ENCODE data around the gene C16orf89.
"Not testable (repeated sequence)": the region's sequence is repeated elsewhere in the genome, so short reads cannot be mapped to it uniquely, and the experiment has no call there.

DNA sequence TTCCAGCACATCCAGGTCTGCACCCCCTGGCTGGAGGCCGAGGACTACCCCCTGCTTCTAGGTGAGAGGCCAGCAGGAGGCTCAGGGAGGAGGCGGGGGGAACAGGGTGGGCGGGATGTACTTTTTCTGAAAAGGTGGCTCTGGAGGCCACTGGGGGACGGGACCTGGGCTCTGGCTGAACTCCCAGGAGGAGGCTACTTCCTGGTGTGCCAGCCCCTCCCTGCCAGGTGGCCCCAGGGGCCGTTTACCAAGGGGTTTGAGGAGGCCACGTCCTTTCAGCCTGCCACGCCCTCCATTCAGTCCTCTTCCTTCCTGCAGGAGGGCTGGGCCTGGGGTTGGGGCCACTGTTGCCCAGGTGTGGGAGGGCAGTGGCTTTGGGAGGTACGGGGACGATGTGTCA lies 15.2 kb upstream of the C16orf89 start:
- TF ChIP-seq, protein P1, sequence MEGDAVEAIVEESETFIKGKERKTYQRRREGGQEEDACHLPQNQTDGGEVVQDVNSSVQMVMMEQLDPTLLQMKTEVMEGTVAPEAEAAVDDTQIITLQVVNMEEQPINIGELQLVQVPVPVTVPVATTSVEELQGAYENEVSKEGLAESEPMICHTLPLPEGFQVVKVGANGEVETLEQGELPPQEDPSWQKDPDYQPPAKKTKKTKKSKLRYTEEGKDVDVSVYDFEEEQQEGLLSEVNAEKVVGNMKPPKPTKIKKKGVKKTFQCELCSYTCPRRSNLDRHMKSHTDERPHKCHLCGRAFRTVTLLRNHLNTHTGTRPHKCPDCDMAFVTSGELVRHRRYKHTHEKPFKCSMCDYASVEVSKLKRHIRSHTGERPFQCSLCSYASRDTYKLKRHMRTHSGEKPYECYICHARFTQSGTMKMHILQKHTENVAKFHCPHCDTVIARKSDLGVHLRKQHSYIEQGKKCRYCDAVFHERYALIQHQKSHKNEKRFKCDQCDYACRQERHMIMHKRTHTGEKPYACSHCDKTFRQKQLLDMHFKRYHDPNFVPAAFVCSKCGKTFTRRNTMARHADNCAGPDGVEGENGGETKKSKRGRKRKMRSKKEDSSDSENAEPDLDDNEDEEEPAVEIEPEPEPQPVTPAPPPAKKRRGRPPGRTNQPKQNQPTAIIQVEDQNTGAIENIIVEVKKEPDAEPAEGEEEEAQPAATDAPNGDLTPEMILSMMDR (IDR thresholded peaks at IDR 0.05), result not testable (repeated sequence)
- not testable (repeated sequence) for TF ChIP-seq EZH2, EZH2phosphoT487 (IDR thresholded peaks at IDR 0.05)

Data from neural progenitor cell (in vitro differentiated cells).